ENCODE results near the gene SLC16A4. TPM values are rescaled to one million over a fixed set of nuclear protein-coding genes. Genes with fewer than 3 reads are reported as not detected.

The SLC16A4 gene
- total and polyA plus RNA-seq, 10 of the 15 experiments (the other 5 are each of a cell fraction or from before 2014, with no cell fraction given), result 0.13 to 2.2 (median 0.26) TPM; not detected in 1

GRCh38 chr1:110412576-110412975 is 21.8 kb upstream of the SLC16A4 start:
- H3K27ac ChIP-seq (ENCODE audit: control insufficient read depth, insufficient read depth), result no peak overlapping the region
- 0 out of 2 replicates have a peak overlapping the region, but pooled peaks have one; percentile 33 for H3K4me2 ChIP-seq (ENCODE audit: control insufficient read depth, insufficient read depth)
- ChIA-PET RAD21 (ENCODE audit: unreplicated experiment) (interaction anchor here (0.6 to 3.5 kb wide), 11 partner anchors 27 to 353 kb away, joined by 3 to 28 read pairs (median 5); partner anchors contain the start of gene RBM15), POLR2A (interaction anchor here (0.6 to 2.1 kb wide), 3 partner anchors 70 to 76 kb away, joined by 3 to 9 read pairs (median 4); partner anchors contain the start of gene RBM15), SMC1A (ENCODE audit: uncharacterized antibody, unreplicated experiment) (interaction anchor here (0.8 to 6.5 kb wide), 17 partner anchors 20 to 383 kb away, joined by 3 to 61 read pairs (median 4); partner anchors contain the start of gene RBM15), CTCF (interaction anchor here (0.7 to 9.5 kb wide), 31 partner anchors 10 to 358 kb away, joined by 3 to 146 read pairs (median 4); partner anchors contain the start of genes KCNC4 and RBM15)
- DNase-seq (ENCODE audit: low read depth, low spot score), result peak; percentile 24
- H3K4me1 ChIP-seq (ENCODE audit: control insufficient read depth, insufficient read depth, low read length), result peaks cover 6% of the 10 kb centered on the region
- FAIRE-seq, result peak; percentile 47
- peaks cover 0 to 2% of the 10 kb centered on the region in 2 experiments; a peak in 2 of 4 replicates for H3K27me3 ChIP-seq (replicated peaks in 1 of 2; ENCODE audit: control insufficient read depth in 2 of 2, insufficient read depth in 2 of 2, low read length in 1 of 2)
- no TSS peak for BruUV-seq (replicated peaks)
- peaks cover 6% of the 10 kb centered on the region for H3K79me2 ChIP-seq (ENCODE audit: control insufficient read depth, insufficient read depth, low read length)
- H3K9me3 ChIP-seq (replicated peaks; ENCODE audit: control insufficient read depth, insufficient read depth, low read length), result no peaks in the 10 kb centered on the region
- no peaks in the 10 kb centered on the region for H4K20me1 ChIP-seq (ENCODE audit: control insufficient read depth, insufficient read depth)
- no peak for TF ChIP-seq ZBED1 (IDR thresholded peaks at IDR 0.05; ENCODE audit: borderline replicate concordance)
- peak; percentile 56; the same call in 1 of the 2 replicates for TF ChIP-seq SMARCA5 (IDR thresholded peaks at IDR 0.05)
- peak; percentile 86 for TF ChIP-seq RAD21 (IDR thresholded peaks at IDR 0.05; ENCODE audit: insufficient read depth, low read depth, low read length)
- peak; percentile 80 to 83 (median 83) for TF ChIP-seq CTCF (IDR thresholded peaks at IDR 0.05 in 2 of 3, conservative IDR thresholded peaks at IDR 0.05 in 1 of 3; ENCODE audit: control insufficient read depth in 2 of 3, extremely low read depth in 1 of 3, insufficient read depth in 1 of 3, low read depth in 3 of 3, low read length in 3 of 3)
- peak in 1 of 2 experiments; percentile 48; a peak in 1 of 4 replicates for TF ChIP-seq BHLHE40 (IDR thresholded peaks at IDR 0.05; ENCODE audit: borderline replicate concordance in 1 of 2, low read depth in 2 of 2, low read length in 1 of 2)
- TF ChIP-seq YY1 (IDR thresholded peaks at IDR 0.05; ENCODE audit: low read depth, low read length), result peak; percentile 49; the same call in 1 of the 2 replicates
- no peak for TF ChIP-seq CBX3 (IDR thresholded peaks at IDR 0.05; ENCODE audit: borderline replicate concordance, low read depth)
- TF ChIP-seq SREBF2 (IDR thresholded peaks at IDR 0.05; ENCODE audit: low read length), result no peak
- peak; percentile 29; the same call in 1 of the 2 replicates for TF ChIP-seq RB1 (IDR thresholded peaks at IDR 0.05; ENCODE audit: borderline replicate concordance)
- TF ChIP-seq SMC3 (IDR thresholded peaks at IDR 0.05; ENCODE audit: borderline replicate concordance, low read length), result peak; percentile 84
- TF ChIP-seq RUNX3 (IDR thresholded peaks at IDR 0.05; ENCODE audit: low read length), result peak; percentile 27; the same call in 1 of the 2 replicates
- peak; percentile 88 for ATAC-seq
- no peak overlapping the region for H3K4me3 ChIP-seq
- in situ Hi-C loops (cut with MboI) (no loop called here), intact Hi-C loops (cut with micrococcal nuclease; ENCODE audit: unreplicated experiment) (loop anchor here (1.0 to 10.0 kb wide), 4 partner anchors 48 to 372 kb away; no protein-coding TSS in a partner anchor)
- peak overlapping the region; percentile 58 for H2AFZ ChIP-seq (ENCODE audit: control insufficient read depth, low read depth, low read length)
- 0% methylated on average over 4 of the region's 4 CpGs for WGBS (ENCODE audit: insufficient coverage, insufficient replicate concordance, low lambda C conversion rate, missing lambda C conversion rate)
- H3K9ac ChIP-seq (ENCODE audit: control insufficient read depth, insufficient read depth, low read length), result no peak overlapping the region
- H3K36me3 ChIP-seq (ENCODE audit: control insufficient read depth in 2 of 2, insufficient read depth in 2 of 2, low read length in 1 of 2), result no peaks in the 10 kb centered on the region
